OCI-LY1 (cell line): Measurements from ENCODE around the gene PID1.

Source experiments
- EZH2 ChIP-seq: fragments of 200-600 bp; sonication (generic), shearing (Covaris generic); IDR thresholded peaks from 2 replicates; pipeline ENCODE4 v1.8.0; 2017; ENCODE audit warnings: borderline replicate concordance, mixed run types, mild to moderate bottlenecking, antibody characterized with exemption, low read length, moderate library complexity, mixed read lengths
- TF ChIP-seq, protein P1 (sequence below): fragments of 200-600 bp; sonication (generic), shearing (Covaris generic); IDR thresholded peaks from 2 replicates; pipeline ENCODE4 v1.5.1; 2017; ENCODE audit warnings: mild to moderate bottlenecking, antibody characterized with exemption, low read length, moderate library complexity, mixed read lengths

DNA sequence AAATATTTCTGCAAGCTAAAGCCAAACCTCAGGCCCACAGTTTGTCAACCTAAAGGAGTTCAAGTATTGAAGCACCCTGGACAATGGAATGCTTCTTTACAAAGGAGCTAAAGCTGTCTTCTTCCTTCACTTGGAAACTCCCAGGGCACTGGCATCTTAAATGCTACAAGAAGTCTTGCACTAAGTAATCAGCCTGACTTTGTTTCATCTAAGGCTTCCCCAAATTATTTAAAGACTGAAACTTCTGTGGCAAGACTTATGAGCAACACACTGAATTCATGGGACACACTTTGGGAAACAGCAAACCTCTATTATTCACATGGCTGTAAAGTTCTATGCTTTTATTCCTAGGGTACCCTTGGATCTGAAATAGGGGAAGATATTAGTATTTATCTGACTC, 14.7 kb downstream of the PID1 start:
- TF ChIP-seq, protein P1, sequence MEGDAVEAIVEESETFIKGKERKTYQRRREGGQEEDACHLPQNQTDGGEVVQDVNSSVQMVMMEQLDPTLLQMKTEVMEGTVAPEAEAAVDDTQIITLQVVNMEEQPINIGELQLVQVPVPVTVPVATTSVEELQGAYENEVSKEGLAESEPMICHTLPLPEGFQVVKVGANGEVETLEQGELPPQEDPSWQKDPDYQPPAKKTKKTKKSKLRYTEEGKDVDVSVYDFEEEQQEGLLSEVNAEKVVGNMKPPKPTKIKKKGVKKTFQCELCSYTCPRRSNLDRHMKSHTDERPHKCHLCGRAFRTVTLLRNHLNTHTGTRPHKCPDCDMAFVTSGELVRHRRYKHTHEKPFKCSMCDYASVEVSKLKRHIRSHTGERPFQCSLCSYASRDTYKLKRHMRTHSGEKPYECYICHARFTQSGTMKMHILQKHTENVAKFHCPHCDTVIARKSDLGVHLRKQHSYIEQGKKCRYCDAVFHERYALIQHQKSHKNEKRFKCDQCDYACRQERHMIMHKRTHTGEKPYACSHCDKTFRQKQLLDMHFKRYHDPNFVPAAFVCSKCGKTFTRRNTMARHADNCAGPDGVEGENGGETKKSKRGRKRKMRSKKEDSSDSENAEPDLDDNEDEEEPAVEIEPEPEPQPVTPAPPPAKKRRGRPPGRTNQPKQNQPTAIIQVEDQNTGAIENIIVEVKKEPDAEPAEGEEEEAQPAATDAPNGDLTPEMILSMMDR, result no peak
- no peak for TF ChIP-seq EZH2
